Prostate gland (tissue), 2 donors: ENCODE data around the gene PPP1R14B. TPM values are rescaled to one million over a fixed set of nuclear protein-coding genes. Genes with fewer than 3 reads are reported as not detected.

ENCODE experiments used
- DNase-seq: peaks from one replicate; pipeline ENCODE4 v3.0.0-alpha.2; 2019; ENCODE audit warnings: low spot score
- H3K27ac ChIP-seq, 2 donors: fragments of 200-600 bp; sonication (generic); 2 replicates each; pipeline ENCODE4 v1.5.1; 2017 to 2019
- H3K27me3 ChIP-seq: fragments of 200-600 bp; sonication (generic); replicated peaks from 2 replicates; pipeline ENCODE4 v1.5.1; 2019; ENCODE audit not compliant: insufficient read depth
- H3K36me3 ChIP-seq, 2 donors: fragments of 200-600 bp; sonication (generic); 1 replicate in 1 of 2; 2 replicates in 1 of 2; pipeline versions ENCODE4 v1.5.1 to v1.8.1; 2017 to 2019
- H3K4me1 ChIP-seq: fragments of 200-600 bp; sonication (generic); replicated peaks from 2 replicates; pipeline ENCODE4 v1.5.1; 2019
- H3K4me3 ChIP-seq, 2 donors: fragments of 200-600 bp; sonication (generic); 2 replicates each; pipeline ENCODE4 v1.5.1; 2017 to 2019
- H3K9me3 ChIP-seq: fragments of 200-600 bp; sonication (generic); 2 replicates; pipeline ENCODE4 v1.5.1; 2017
- CTCF ChIP-seq, 4 experiments: fragments of 200-600 bp in 2 of 4; fragments of 450-650 bp in 2 of 4; sonication (generic) in 2 of 4; IDR thresholded peaks; 1 replicate in 3 of 4; 2 replicates in 1 of 4; pipeline ENCODE4 v1.5.1; 2016 to 2019; ENCODE audit warnings: antibody characterized with exemption in 4 of 4, mild to moderate bottlenecking in 2 of 4, moderate library complexity in 2 of 4
- POLR2A ChIP-seq: fragments of 450-650 bp; IDR thresholded peaks from one replicate; pipeline ENCODE4 v1.6.1; 2016; ENCODE audit warnings: antibody characterized with exemption, mild to moderate bottlenecking
- POLR2AphosphoS5 ChIP-seq: sonication (generic); formaldehyde crosslinking; IDR thresholded peaks from one replicate; pipeline ENCODE4 v1.6.1; 2017; ENCODE audit warnings: antibody characterized with exemption
- WGBS: methylation state at CpG from one replicate; pipeline ENCODE4 v1.1.5; 2018; 5-methylcytosine and 5-hydroxymethylcytosine counted together
- intact Hi-C: fragments of 100-400 bp; cut with DNase I; formaldehyde crosslinking; loops from one replicate; pipeline ENCODE4 v1.14.2; 2022
- total RNA-seq, 2 donors: library from RNA; depleted of rRNA; stranded (reverse); fragments of >200 nt; gene quantifications; one replicate each; pipeline ENCODE4 v1.1.0, GENCODE V29; 2016

The PPP1R14B gene
- total RNA-seq, 2 donors from 2014 or later = 60.5 to 69.3 TPM

GRCh38 chr11:64216879-64217278, 29.9 kb downstream of the PPP1R14B start:
- Histone ChIP-seq H3K27ac (no peak overlapping the region), H3K27me3 (no peaks in the 10 kb centered on the region), H3K4me1 (no peaks in the 10 kb centered on the region), H3K36me3 (no peaks in the 10 kb centered on the region), H3K4me3 (no peak overlapping the region), H3K9me3 (no peaks in the 10 kb centered on the region)
- TF ChIP-seq POLR2A = no peak
- TF ChIP-seq CTCF (IDR thresholded peaks at IDR 0.05) = no peak
- TF ChIP-seq POLR2AphosphoS5 = no peak
- no peak for DNase-seq
- WGBS = 83% methylated on average over 6 of the region's 6 CpGs
- intact Hi-C loops = no loop called here

GRCh38 chr11:64211181-64211872, 35.4 kb downstream of the PPP1R14B start:
- no peaks in the 10 kb centered on the region for H3K9me3 ChIP-seq
- no peaks in the 10 kb centered on the region for H3K27me3 ChIP-seq
- no peak overlapping the region for H3K27ac ChIP-seq
- TF ChIP-seq CTCF (IDR thresholded peaks at IDR 0.05) (no peak), POLR2A (no peak), POLR2AphosphoS5 (no peak)
- peaks cover 0 to 5% of the 10 kb centered on the region in 2 donors for H3K36me3 ChIP-seq
- H3K4me3 ChIP-seq = no peak overlapping the region
- intact Hi-C loops = no loop called here
- H3K4me1 ChIP-seq = no peaks in the 10 kb centered on the region
- WGBS = 81% methylated on average over 28 of the region's 30 CpGs
- no peak for DNase-seq

- Histone ChIP-seq H3K9me3 (no peaks in the 10 kb centered on the region), H3K27ac (no peak overlapping the region), H3K27me3 (no peaks in the 10 kb centered on the region), H3K4me3 (no peak overlapping the region), H3K36me3 (peaks cover 0 to 5% of the 10 kb centered on the region in 2 donors), H3K4me1 (no peaks in the 10 kb centered on the region)
- TF ChIP-seq CTCF (IDR thresholded peaks at IDR 0.05) = no peak
- no peak for TF ChIP-seq POLR2A
- TF ChIP-seq POLR2AphosphoS5 = no peak
- WGBS = 92% methylated on average over 24 of the region's 24 CpGs
- intact Hi-C loops = no loop called here
- no peak for DNase-seq
Observed at GRCh38 chr11:64210301-64211020, 36.3 kb downstream of the PPP1R14B start.

GRCh38 chr11:64209563-64209843, 37.2 kb downstream of the PPP1R14B start:
- 86% methylated on average over 8 of the region's 8 CpGs for WGBS
- Histone ChIP-seq H3K4me3 (no peak overlapping the region), H3K9me3 (no peaks in the 10 kb centered on the region), H3K36me3 (peaks cover 0 to 5% of the 10 kb centered on the region in 2 donors), H3K4me1 (no peaks in the 10 kb centered on the region), H3K27me3 (no peaks in the 10 kb centered on the region), H3K27ac (no peak overlapping the region)
- no peak for TF ChIP-seq CTCF (IDR thresholded peaks at IDR 0.05)
- no peak for DNase-seq
- intact Hi-C loops = loop anchor here (5.0 kb wide), 1 partner anchor 93 kb away; the partner anchor contains the start of gene CATSPERZ
